ENCODE measurements around the gene CCDC186. TPM values are rescaled to one million over a fixed set of nuclear protein-coding genes. Genes with fewer than 3 reads are reported as not detected.
A peak's percentile ranks its signal among the peaks of the same experiment; 100 is the strongest.

Gene CCDC186
- total RNA-seq (2021) (14.3 and 15.6 TPM in 2 replicates), Bru-seq, nascent RNA (percentile 73 among the genes with signal in this experiment), BruChase-seq, experiment 1, labeled RNA remaining after a 2-hour chase (percentile 77 among the genes with signal in this experiment), BruChase-seq, experiment 2, labeled RNA remaining after a 6-hour chase (percentile 76 among the genes with signal in this experiment)
- long read RNA-seq, full-length matches to known transcripts = 6 of 13 reads
- long read RNA-seq, partial matches to known transcripts = 1 of 13 reads
- long read RNA-seq, other reads (novel, unspliced or antisense) = 6 of 13 reads

GRCh38 chr10:114173921-114174694, at the start of gene CCDC186:
Gene CCDC186 (minus strand): TSS chr10:114174203. CDS start chr10:114163268, 10,935 bp downstream.
- Histone ChIP-seq H3F3A (ENCODE audit: insufficient read depth, low read depth) (peaks cover 14% of the 10 kb centered on the region), H3K27ac (peak within 1 kb of the TSS; percentile 92), H2AFZ (peak within 1 kb of the TSS; percentile 92), H3K79me2 (ENCODE audit: low read depth) (peaks cover 47% of the 10 kb centered on the region), H3K4me2 (peak within 1 kb of the TSS; percentile 96), H4K20me1 (ENCODE audit: insufficient read depth) (no peaks in the 10 kb centered on the region; the same call in 1 of the 2 replicates), H3K4me3 (peak within 1 kb of the TSS; percentile 89), H3K4me1 (replicated peaks; ENCODE audit: insufficient read depth) (peaks cover 32% of the 10 kb centered on the region), H3K27me3 (ENCODE audit: insufficient read depth, low read depth) (no peaks in the 10 kb centered on the region), H3K36me3 (ENCODE audit: low read depth) (peaks cover 7% of the 10 kb centered on the region; the same call in 1 of the 2 replicates), H3K9me2 (ENCODE audit: insufficient read depth) (no peaks in the 10 kb centered on the region), H3K9me3 (ENCODE audit: insufficient read depth, low read depth) (no peaks in the 10 kb centered on the region)
- ChIA-PET POLR2A (ENCODE audit: unreplicated experiment) (interaction anchor here (0.6 to 0.7 kb wide), 4 partner anchors 24 to 1207 kb away, joined by 4 to 9 read pairs (median 4); no protein-coding TSS in a partner anchor), CTCF (no interaction called here)
- TF ChIP-seq EZH2 (IDR thresholded peaks at IDR 0.05; ENCODE audit: low read depth) (no peak), CTCF (conservative IDR thresholded peaks at IDR 0.05) (no peak)
- BruUV-seq (replicated peaks) = no TSS peak
- DNase-seq = peak; percentile 90 to 95
- intact Hi-C loops (cut with micrococcal nuclease; ENCODE audit: unreplicated experiment) = loop anchor here (1.0 to 10.0 kb wide), 3 partner anchors 8 to 101 kb away; no protein-coding TSS in a partner anchor

- no TSS peak for BruUV-seq (replicated peaks)
- H3F3A ChIP-seq (ENCODE audit: insufficient read depth, low read depth) = no peaks in the 10 kb centered on the region
- H3K79me2 ChIP-seq (ENCODE audit: low read depth) = no peaks in the 10 kb centered on the region
- H3K9me2 ChIP-seq (ENCODE audit: insufficient read depth) = no peaks in the 10 kb centered on the region
- DNase-seq = no peak
- no peak overlapping the region for H3K4me2 ChIP-seq
- no peaks in the 10 kb centered on the region for H3K9me3 ChIP-seq (ENCODE audit: insufficient read depth, low read depth)
- H3K36me3 ChIP-seq (ENCODE audit: low read depth) = no peaks in the 10 kb centered on the region
- no peaks in the 10 kb centered on the region for H3K4me1 ChIP-seq (replicated peaks; ENCODE audit: insufficient read depth)
- TF ChIP-seq CTCF (conservative IDR thresholded peaks at IDR 0.05) = no peak
- no peak overlapping the region for H3K4me3 ChIP-seq
- POLR2A ChIA-PET (ENCODE audit: unreplicated experiment) = no interaction called here
- H3K27me3 ChIP-seq (ENCODE audit: insufficient read depth, low read depth) = no peaks in the 10 kb centered on the region
- CTCF ChIA-PET = no interaction called here
- no peak overlapping the region for H3K27ac ChIP-seq
- H4K20me1 ChIP-seq (ENCODE audit: insufficient read depth) = no peaks in the 10 kb centered on the region
- intact Hi-C loops (cut with micrococcal nuclease; ENCODE audit: unreplicated experiment) = no loop called here
- no peak overlapping the region for H2AFZ ChIP-seq
These were observed 49.1 kb upstream of the CCDC186 start for GRCh38 chr10:114223066-114223465.

DNA sequence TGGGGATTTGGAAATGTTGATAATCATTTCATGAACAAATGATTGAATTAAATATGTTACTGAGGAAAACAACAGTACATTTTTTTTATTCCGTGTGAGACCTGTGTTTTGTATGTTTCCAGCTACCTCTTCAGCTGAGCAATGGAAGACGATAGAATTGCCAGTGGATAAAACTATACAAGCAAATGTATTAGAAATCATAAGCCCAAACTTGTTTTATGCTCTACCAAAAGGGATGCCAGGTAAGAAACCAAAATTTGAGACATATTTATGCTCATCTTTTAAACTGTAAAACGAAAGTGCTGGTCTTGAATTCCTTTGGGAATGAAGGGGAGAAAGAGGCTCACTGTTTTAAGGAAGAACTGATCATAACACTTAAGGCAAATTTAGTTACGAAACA, 47.2 kb upstream of the CCDC186 start:
- no peak for TF ChIP-seq CTCF (conservative IDR thresholded peaks at IDR 0.05)
- no peak for TF ChIP-seq EZH2 (IDR thresholded peaks at IDR 0.05; ENCODE audit: low read depth)
- Histone ChIP-seq H3K79me2 (ENCODE audit: low read depth) (no peaks in the 10 kb centered on the region), H4K20me1 (ENCODE audit: insufficient read depth) (no peaks in the 10 kb centered on the region), H3K9me2 (ENCODE audit: insufficient read depth) (no peaks in the 10 kb centered on the region), H2AFZ (no peak overlapping the region), H3K27ac (no peak overlapping the region), H3K4me1 (replicated peaks; ENCODE audit: insufficient read depth) (no peaks in the 10 kb centered on the region), H3K4me2 (no peak overlapping the region), H3K4me3 (no peak overlapping the region), H3K9me3 (ENCODE audit: insufficient read depth, low read depth) (no peaks in the 10 kb centered on the region), H3F3A (ENCODE audit: insufficient read depth, low read depth) (no peaks in the 10 kb centered on the region), H3K27me3 (ENCODE audit: insufficient read depth, low read depth) (no peaks in the 10 kb centered on the region), H3K36me3 (ENCODE audit: low read depth) (no peaks in the 10 kb centered on the region)
- intact Hi-C loops (cut with micrococcal nuclease; ENCODE audit: unreplicated experiment) = no loop called here
- CTCF ChIA-PET = no interaction called here
- POLR2A ChIA-PET (ENCODE audit: unreplicated experiment) = no interaction called here
- no peak for DNase-seq
- BruUV-seq (replicated peaks) = no TSS peak

Data from PC-9 (cell line).